HG03196 (cell line): ENCODE measurements around the gene IQSEC1.

Experiments
- ATAC-seq: cut with Tn5 transposase; IDR thresholded peaks from one replicate; pipeline ENCODE4 v1.9.1; 2021; ENCODE audit not compliant: unreplicated experiment

The IQSEC1 gene

GRCh38 chr3:13018561-13019242 lies 54.5 kb downstream of the IQSEC1 start:
- ATAC-seq, result no peak

- ATAC-seq, result no peak
These were observed 55.2 kb downstream of the IQSEC1 start for GRCh38 chr3:13018043-13018451.

GRCh38 chr3:13017361-13018042 lies 55.7 kb downstream of the IQSEC1 start:
- no peak for ATAC-seq

- no peak for ATAC-seq
These were observed 56.4 kb downstream of the IQSEC1 start for GRCh38 chr3:13016721-13017255.

GRCh38 chr3:13016083-13016720 lies 57.0 kb downstream of the IQSEC1 start:
- peak; percentile 33 for ATAC-seq

GRCh38 chr3:13015286-13016082 lies 57.7 kb downstream of the IQSEC1 start:
- ATAC-seq, result no peak

GRCh38 chr3:13014755-13015285 lies 58.4 kb downstream of the IQSEC1 start:
- no peak for ATAC-seq

- ATAC-seq, result no peak
These were observed 59.1 kb downstream of the IQSEC1 start for GRCh38 chr3:13013994-13014754.

- no peak for ATAC-seq
These were observed 59.7 kb downstream of the IQSEC1 start for GRCh38 chr3:13013566-13013965.

GRCh38 chr3:13013151-13013561 lies 60.1 kb downstream of the IQSEC1 start:
- no peak for ATAC-seq

- peak; percentile 26 for ATAC-seq
These were observed 61.0 kb downstream of the IQSEC1 start for GRCh38 chr3:13012221-13012691.

GRCh38 chr3:13011573-13012220 lies 61.5 kb downstream of the IQSEC1 start:
- ATAC-seq, result peak; percentile 38

GRCh38 chr3:13010780-13011572 lies 62.3 kb downstream of the IQSEC1 start:
- ATAC-seq, result no peak

- ATAC-seq, result no peak
These were observed 63.3 kb downstream of the IQSEC1 start for GRCh38 chr3:13009946-13010315.

GRCh38 chr3:13009132-13009945 lies 63.9 kb downstream of the IQSEC1 start:
- peak; percentile 20 for ATAC-seq

- no peak for ATAC-seq
These were observed 64.9 kb downstream of the IQSEC1 start for GRCh38 chr3:13008155-13008995.
